ENCODE data around the gene ZKSCAN8.

Gene ZKSCAN8

GRCh38 chr6:28205879-28206278 lies 64.2 kb downstream of the ZKSCAN8 start:
- no peak for TF ChIP-seq CTCF (IDR thresholded peaks at IDR 0.05; ENCODE audit: insufficient read depth, low read length, missing control alignments)
- DNase-seq (ENCODE audit: low read depth, low spot score), result no peak
- no peak overlapping the region for H3K4me3 ChIP-seq (ENCODE audit: low read depth, low read length)
- CTCF ChIA-PET, result no interaction called here
- POLR2A ChIA-PET, result no interaction called here

GRCh38 chr6:28206527-28206926 lies 64.8 kb downstream of the ZKSCAN8 start:
- DNase-seq (ENCODE audit: low read depth, low spot score), result no peak
- ChIA-PET POLR2A (no interaction called here), CTCF (no interaction called here)
- no peak overlapping the region for H3K4me3 ChIP-seq (ENCODE audit: low read depth, low read length)
- no peak for TF ChIP-seq CTCF (IDR thresholded peaks at IDR 0.05; ENCODE audit: insufficient read depth, low read length, missing control alignments)

- no peak for TF ChIP-seq CTCF (IDR thresholded peaks at IDR 0.05; ENCODE audit: insufficient read depth, low read length, missing control alignments)
- ChIA-PET CTCF (no interaction called here), POLR2A (no interaction called here)
- peak overlapping the region; percentile 49 for H3K4me3 ChIP-seq (ENCODE audit: low read depth, low read length)
- DNase-seq (ENCODE audit: low read depth, low spot score), result no peak
These were observed 65.3 kb downstream of the ZKSCAN8 start for GRCh38 chr6:28206928-28207509.

- ChIA-PET CTCF (no interaction called here), POLR2A (no interaction called here)
- H3K4me3 ChIP-seq (ENCODE audit: low read depth, low read length), result peak overlapping the region; percentile 49
- no peak for DNase-seq (ENCODE audit: low read depth, low spot score)
- no peak for TF ChIP-seq CTCF (IDR thresholded peaks at IDR 0.05; ENCODE audit: insufficient read depth, low read length, missing control alignments)
These were observed 65.9 kb downstream of the ZKSCAN8 start for GRCh38 chr6:28207510-28208110.

GRCh38 chr6:28208111-28208659 lies 66.5 kb downstream of the ZKSCAN8 start:
- peak overlapping the region; percentile 49 for H3K4me3 ChIP-seq (ENCODE audit: low read depth, low read length)
- DNase-seq (ENCODE audit: low read depth, low spot score), result no peak
- ChIA-PET POLR2A (no interaction called here), CTCF (no interaction called here)
- TF ChIP-seq CTCF (IDR thresholded peaks at IDR 0.05; ENCODE audit: insufficient read depth, low read length, missing control alignments), result no peak
